Naive thymus-derived CD4-positive, alpha-beta T cell (primary cell): Measurements from ENCODE around the gene EFCAB9. TPM values are rescaled to one million over a fixed set of nuclear protein-coding genes. Genes with fewer than 3 reads are reported as not detected.
"Not testable (repeated sequence)": the region's sequence is repeated elsewhere in the genome, so short reads cannot be mapped to it uniquely, and the experiment has no call there.

Source experiments
- ATAC-seq: fragments of 150-1000 bp; cut with Tn5 transposase; 2 replicates; pipeline ENCODE4 v1.10.0; 2021; ENCODE audit warnings: mild to moderate bottlenecking, moderate library complexity
- CTCF ChIA-PET: fragments of 350-600 bp; sonication (Branson Sonifier 250); formaldehyde crosslinking; loops from one replicate; lab custom pipeline; 2021; ENCODE audit warnings: antibody characterized with exemption; lab: Charles Lee
- POLR2A ChIA-PET: fragments of 350-600 bp; sonication (Branson Sonifier 250); formaldehyde crosslinking; loops from one replicate; lab custom pipeline; 2021; ENCODE audit warnings: antibody characterized with exemption, inconsistent platforms; lab: Charles Lee
- DNase-seq, 9 donors: peaks; one replicate each; pipeline versions ENCODE4 v3.0.0 to v3.0.0-alpha.2; 2020 to 2022; ENCODE audit warnings: mixed read lengths in 1 of 9
- H3K27ac ChIP-seq: one replicate; pipeline ENCODE4 v1.7.0; 2013; ENCODE audit warnings: mild to moderate bottlenecking, low read depth, low read length, moderate library complexity
- H3K27me3 ChIP-seq, 2 donors: one replicate each; pipeline ENCODE4 v1.7.0; 2013; ENCODE audit warnings: low read length in 2 of 2, mild to moderate bottlenecking in 2 of 2, moderate library complexity in 2 of 2; ENCODE audit not compliant: control insufficient read depth in 2 of 2, insufficient read depth in 2 of 2
- H3K36me3 ChIP-seq, 3 experiments: 1 replicate in 2 of 3; 2 replicates in 1 of 3; pipeline ENCODE4 v1.7.0; 2013; ENCODE audit warnings: low read length in 3 of 3, mild to moderate bottlenecking in 3 of 3, moderate library complexity in 1 of 3; ENCODE audit not compliant: insufficient read depth in 3 of 3, control insufficient read depth in 2 of 3
- H3K4me1 ChIP-seq, 2 donors: one replicate each; pipeline ENCODE4 v1.7.0; 2013; ENCODE audit warnings: low read length in 2 of 2, mild to moderate bottlenecking in 2 of 2, moderate library complexity in 1 of 2; ENCODE audit not compliant: control insufficient read depth in 2 of 2, insufficient read depth in 2 of 2
- H3K4me3 ChIP-seq: 2 replicates; pipeline ENCODE4 v1.7.0; 2013; ENCODE audit warnings: mild to moderate bottlenecking, low read length
- H3K9me3 ChIP-seq, 3 experiments: 1 replicate in 2 of 3; 2 replicates in 1 of 3; pipeline ENCODE4 v1.7.0; 2013; ENCODE audit warnings: low read length in 3 of 3; ENCODE audit not compliant: control insufficient read depth in 2 of 3
- H3K27ac Mint-ChIP-seq, 9 donors: one replicate each; pipeline ENCODE4 v1.8.0; 2020 to 2022; ENCODE audit warnings: mixed read lengths in 9 of 9, mild to moderate bottlenecking in 8 of 9, moderate library complexity in 5 of 9, inconsistent platforms in 2 of 9
- H3K27me3 Mint-ChIP-seq, 5 donors: one replicate each; pipeline ENCODE4 v1.8.0; 2021 to 2022; ENCODE audit warnings: mixed read lengths in 5 of 5, mild to moderate bottlenecking in 1 of 5
- H3K36me3 Mint-ChIP-seq, 5 donors: one replicate each; pipeline ENCODE4 v1.8.0; 2020 to 2022; ENCODE audit warnings: mixed read lengths in 5 of 5, mild to moderate bottlenecking in 3 of 5, inconsistent platforms in 1 of 5
- H3K4me1 Mint-ChIP-seq, 7 donors: one replicate each; pipeline ENCODE4 v1.8.0; 2020 to 2022; ENCODE audit warnings: mixed read lengths in 7 of 7, mild to moderate bottlenecking in 3 of 7, inconsistent platforms in 1 of 7
- H3K4me3 Mint-ChIP-seq, 10 donors: one replicate each; pipeline ENCODE4 v1.8.0; 2020 to 2022; ENCODE audit warnings: mild to moderate bottlenecking in 10 of 10, mixed read lengths in 10 of 10, moderate library complexity in 6 of 10, inconsistent platforms in 2 of 10
- H3K9me3 Mint-ChIP-seq, 11 donors: one replicate each; pipeline ENCODE4 v1.8.0; 2020 to 2022; ENCODE audit warnings: mixed read lengths in 11 of 11, mild to moderate bottlenecking in 4 of 11, inconsistent platforms in 1 of 11, moderate library complexity in 1 of 11
- intact Hi-C, 2 donors: fragments of 100-400 bp; cut with micrococcal nuclease; formaldehyde crosslinking; loops; one replicate each; pipeline ENCODE4 v1.15.1; 2023
- polyA plus RNA-seq, 2 donors: library from polyadenylated mRNA; unstranded; fragments of 300-500 nt; fragmentation: Illumina TruSeq; gene quantifications; one replicate each; pipeline ENCODE4 v1.2.3, GENCODE V29; 2021
- total RNA-seq, 6 experiments: library from RNA in 5 of 6; stranded (reverse) in 5 of 6; gene quantifications; 1 replicate in 5 of 6; 2 replicates in 1 of 6; pipeline ENCODE4 v1.2.3 and lab custom pipeline; 2021 to 2026

The EFCAB9 gene
- total and polyA plus RNA-seq, 7 experiments from 2014 or later: not detected

- Mint-ChIP-seq H3K9me3 (peaks cover 0 to 2% (median 0%) of the 10 kb centered on the region in 11 donors), H3K27ac (peak overlapping the region in 1 of 9 donors; percentile 40), H3K4me3 (no peak overlapping the region), H3K36me3 (peaks cover 0 to 24% (median 3%) of the 10 kb centered on the region in 5 donors), H3K27me3 (peaks cover 0 to 11% (median 0%) of the 10 kb centered on the region in 5 donors), H3K4me1 (peaks cover 4 to 20% (median 11%) of the 10 kb centered on the region in 7 donors)
- H3K36me3 ChIP-seq: peaks cover 0 to 9% (median 0%) of the 10 kb centered on the region in 3 experiments
- H3K9me3 ChIP-seq: no peaks in the 10 kb centered on the region
- H3K4me3 ChIP-seq: no peak overlapping the region
- intact Hi-C loops: loop anchor here (2.0 to 10.0 kb wide), 10 partner anchors 39 to 1857 kb away; partner anchors contain the start of genes BNIP1 (in 1 of the 2), CPEB4 (in 1 of the 2), FBXW11 (in 1 of the 2) and NPM1 (in 1 of the 2)
- H3K27ac ChIP-seq: no peak overlapping the region
- H3K27me3 ChIP-seq: no peaks in the 10 kb centered on the region
- CTCF ChIA-PET: interaction anchor here (0.5 to 5.9 kb wide), 12 partner anchors 15 to 278 kb away, joined by 3 to 113 read pairs (median 4); no protein-coding TSS in a partner anchor
- DNase-seq (no peak), ATAC-seq (no peak)
- H3K4me1 ChIP-seq: no peaks in the 10 kb centered on the region
- POLR2A ChIA-PET: interaction anchor here (0.6 to 9.8 kb wide), 6 partner anchors 10 to 183 kb away, joined by 3 to 562 read pairs (median 30); partner anchors contain the start of gene FBXW11
Measured at GRCh38 chr5:172189693-172190296, 4.2 kb upstream of the EFCAB9 start.

GRCh38 chr5:172194985-172195774 lies 1.2 kb downstream of the EFCAB9 start:
- H3K4me3 Mint-ChIP-seq: no peak overlapping the region
- Histone ChIP-seq H3K9me3 (no peaks in the 10 kb centered on the region), H3K36me3 (no peaks in the 10 kb centered on the region), H3K27me3 (no peaks in the 10 kb centered on the region), H3K4me1 (no peaks in the 10 kb centered on the region), H3K27ac (no peak overlapping the region), H3K4me3 (no peak overlapping the region)
- ChIA-PET CTCF (interaction anchor here (0.6 to 0.7 kb wide), 2 partner anchors 24 to 189 kb away, joined by 6 to 8 read pairs; no protein-coding TSS in a partner anchor), POLR2A (interaction anchor here (0.7 to 1.1 kb wide), 2 partner anchors 11 to 21 kb away, joined by 4 read pairs; no protein-coding TSS in a partner anchor)
- peaks cover 0 to 2% (median 0%) of the 10 kb centered on the region in 11 donors for H3K9me3 Mint-ChIP-seq
- no peak for DNase-seq
- peaks cover 0 to 4% (median 0%) of the 10 kb centered on the region in 7 donors for H3K4me1 Mint-ChIP-seq
- intact Hi-C loops: no loop called here
- no peak overlapping the region for H3K27ac Mint-ChIP-seq
- ATAC-seq: no peak
- no peaks in the 10 kb centered on the region for H3K36me3 Mint-ChIP-seq
- peaks cover 0 to 22% (median 5%) of the 10 kb centered on the region in 5 donors for H3K27me3 Mint-ChIP-seq

DNA sequence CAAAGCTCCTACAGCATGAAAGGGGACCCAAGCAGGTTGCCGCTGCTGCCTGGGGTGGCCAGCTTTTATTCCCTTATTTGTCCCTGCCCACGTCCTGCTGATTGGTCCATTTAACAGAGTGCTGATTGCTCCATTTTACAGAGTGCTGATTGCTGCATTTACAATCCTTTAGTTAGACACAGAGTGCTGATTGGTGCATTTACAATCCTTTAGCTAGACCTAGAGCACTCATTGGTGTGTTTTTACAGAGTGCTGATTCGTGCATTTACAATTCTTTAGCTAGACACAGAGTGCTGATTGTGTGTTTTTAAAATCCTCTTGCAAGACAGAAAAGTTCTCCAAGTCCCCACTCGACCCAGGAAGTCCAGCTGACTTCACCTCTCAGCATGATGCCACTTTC lies 3.8 kb downstream of the EFCAB9 start:
- H3K4me1 ChIP-seq, ATAC-seq, H3K4me3 ChIP-seq, H3K36me3 ChIP-seq, DNase-seq, H3K27ac Mint-ChIP-seq, intact Hi-C loops, POLR2A ChIA-PET, H3K9me3 ChIP-seq, H3K4me1 Mint-ChIP-seq, H3K9me3 Mint-ChIP-seq, H3K36me3 Mint-ChIP-seq, H3K27me3 ChIP-seq, H3K4me3 Mint-ChIP-seq, H3K27ac ChIP-seq: not testable (repeated sequence)
- CTCF ChIA-PET: interaction anchor here (0.7 kb wide), 1 partner anchor 13 kb away, joined by 4 read pairs; no protein-coding TSS in a partner anchor
- peaks cover 0 to 24% (median 5%) of the 10 kb centered on the region in 5 donors for H3K27me3 Mint-ChIP-seq

DNA sequence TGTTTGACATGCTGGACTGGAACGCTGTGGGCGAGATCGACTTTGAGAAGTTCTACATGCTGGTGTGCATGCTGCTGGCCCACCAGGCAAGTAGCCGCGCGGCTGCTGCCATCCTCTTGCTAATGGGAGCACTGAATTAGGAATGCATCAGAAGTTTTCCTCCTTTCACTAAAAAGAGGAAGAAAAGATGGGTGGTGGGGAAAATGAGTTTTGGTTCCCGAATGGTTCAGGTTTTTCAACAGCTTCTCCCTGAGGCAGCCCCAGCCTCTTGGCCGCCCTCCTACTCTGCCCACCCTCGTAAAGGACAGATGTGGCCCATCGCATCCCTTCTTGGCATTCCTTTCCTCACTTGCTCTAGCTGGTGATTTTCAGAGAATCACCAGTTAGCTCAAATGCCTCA lies 5.5 kb downstream of the EFCAB9 start:
- ATAC-seq (no peak), DNase-seq (no peak)
- H3K27ac ChIP-seq: no peak overlapping the region
- no peaks in the 10 kb centered on the region for H3K9me3 ChIP-seq
- H3K4me3 ChIP-seq: no peak overlapping the region
- ChIA-PET POLR2A (interaction anchor here (0.6 kb wide), 1 partner anchor 1902 kb away, joined by 3 read pairs; the partner anchor contains the start of gene LCP2), CTCF (interaction anchor here (0.7 to 0.8 kb wide), 2 partner anchors 24 to 87 kb away, joined by 3 to 5 read pairs; no protein-coding TSS in a partner anchor)
- no peaks in the 10 kb centered on the region for H3K36me3 ChIP-seq
- Mint-ChIP-seq H3K4me3 (no peak overlapping the region), H3K9me3 (peaks cover 0 to 2% (median 0%) of the 10 kb centered on the region in 11 donors), H3K36me3 (no peaks in the 10 kb centered on the region), H3K27me3 (peaks cover 0 to 27% (median 5%) of the 10 kb centered on the region in 5 donors), H3K4me1 (peaks cover 0 to 4% (median 0%) of the 10 kb centered on the region in 7 donors), H3K27ac (no peak overlapping the region)
- intact Hi-C loops: no loop called here
- H3K4me1 ChIP-seq: no peaks in the 10 kb centered on the region
- no peaks in the 10 kb centered on the region for H3K27me3 ChIP-seq

DNA sequence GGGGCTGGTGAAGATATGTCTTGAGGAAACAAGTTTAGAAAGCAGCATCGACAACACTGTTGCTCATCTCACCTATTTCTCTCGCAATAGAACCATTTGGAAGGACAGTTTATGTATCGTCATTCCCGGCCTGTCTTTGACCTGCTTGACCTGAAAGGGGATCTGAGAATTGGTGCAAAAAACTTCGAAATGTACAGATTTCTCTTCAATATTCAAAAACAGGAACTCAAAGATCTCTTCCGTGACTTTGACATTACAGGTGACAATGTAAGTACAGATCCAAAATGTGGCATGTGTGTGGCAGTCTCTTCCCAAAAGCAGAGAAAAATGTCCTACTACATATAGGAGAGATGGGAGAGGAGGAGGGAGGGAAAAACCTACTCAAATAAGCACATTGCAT lies 6.5 kb downstream of the EFCAB9 start:
- H3K4me3 ChIP-seq: no peak overlapping the region
- Mint-ChIP-seq H3K4me1 (peaks cover 0 to 4% (median 0%) of the 10 kb centered on the region in 7 donors), H3K27ac (peak overlapping the region in 1 of 9 donors; percentile 12), H3K27me3 (peaks cover 0 to 27% (median 5%) of the 10 kb centered on the region in 5 donors), H3K36me3 (no peaks in the 10 kb centered on the region), H3K9me3 (peaks cover 0 to 2% (median 0%) of the 10 kb centered on the region in 11 donors), H3K4me3 (no peak overlapping the region)
- ChIA-PET POLR2A (no interaction called here), CTCF (interaction anchor here (0.7 kb wide), 1 partner anchor 69 kb away, joined by 4 read pairs; no protein-coding TSS in a partner anchor)
- H3K27me3 ChIP-seq: no peaks in the 10 kb centered on the region
- ATAC-seq (no peak), DNase-seq (no peak)
- H3K9me3 ChIP-seq: no peaks in the 10 kb centered on the region
- intact Hi-C loops: no loop called here
- H3K4me1 ChIP-seq: no peaks in the 10 kb centered on the region
- no peak overlapping the region for H3K27ac ChIP-seq
- H3K36me3 ChIP-seq: no peaks in the 10 kb centered on the region

DNA sequence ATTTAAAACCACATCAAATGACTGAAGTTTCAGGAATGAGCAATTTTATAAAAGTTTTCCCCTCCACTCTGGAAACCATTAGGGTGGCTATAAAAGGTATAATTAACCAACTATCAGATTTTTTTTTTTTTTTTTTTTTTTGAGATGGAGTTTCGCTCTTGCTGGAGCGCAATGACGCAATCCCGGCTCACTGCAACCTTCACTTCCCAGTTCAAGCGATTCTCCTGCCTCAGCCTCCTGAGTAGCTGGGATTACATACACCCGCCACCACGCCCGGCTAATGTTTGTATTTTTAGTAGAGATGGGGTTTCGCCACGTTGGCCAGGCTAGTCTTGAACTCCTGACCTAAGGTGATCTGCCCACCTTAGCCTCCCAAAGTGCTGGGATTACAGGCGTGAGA lies 12.0 kb downstream of the EFCAB9 start:
- H3K4me1 ChIP-seq, H3K4me3 ChIP-seq, DNase-seq, intact Hi-C loops, H3K27me3 ChIP-seq, ATAC-seq, H3K27ac ChIP-seq, H3K27ac Mint-ChIP-seq, H3K27me3 Mint-ChIP-seq, H3K36me3 Mint-ChIP-seq, CTCF ChIA-PET, H3K4me3 Mint-ChIP-seq, H3K9me3 Mint-ChIP-seq, H3K36me3 ChIP-seq, H3K9me3 ChIP-seq, POLR2A ChIA-PET: not testable (repeated sequence)
- H3K4me1 Mint-ChIP-seq: peaks cover 0 to 14% (median 10%) of the 10 kb centered on the region in 7 donors
